LNCAP (cell line): ENCODE results near the gene RIPOR3.

Experiments
- CTCF ChIP-seq: fragments of 450-650 bp; IDR thresholded peaks from 2 replicates; pipeline ENCODE4 v1.5.1; 2017; ENCODE audit warnings: mild to moderate bottlenecking

RIPOR3 gene

GRCh38 chr20:50594591-50595432, 96.5 kb downstream of the RIPOR3 start:
- TF ChIP-seq CTCF, result no peak

- no peak for TF ChIP-seq CTCF
These were observed 97.1 kb downstream of the RIPOR3 start for GRCh38 chr20:50594231-50594590.

GRCh38 chr20:50593005-50593335, 98.4 kb downstream of the RIPOR3 start:
- no peak for TF ChIP-seq CTCF

GRCh38 chr20:50592282-50593004, 98.9 kb downstream of the RIPOR3 start:
- TF ChIP-seq CTCF, result no peak

- TF ChIP-seq CTCF, result no peak
These were observed 100.0 kb downstream of the RIPOR3 start for GRCh38 chr20:50591233-50591852.

GRCh38 chr20:50590348-50590664, 101.0 kb downstream of the RIPOR3 start:
- TF ChIP-seq CTCF, result no peak

GRCh38 chr20:50589548-50590347, 101.6 kb downstream of the RIPOR3 start:
- TF ChIP-seq CTCF, result no peak
